GM12875 (cell line): Measurements from ENCODE around the gene RAD23B.

Source experiments
- H3K4me3 ChIP-seq: one replicate; pipeline ENCODE4 v1.5.1; 2011; ENCODE audit warnings: low read depth, low read length, control low read depth
- TF ChIP-seq, protein P1 (sequence below): IDR thresholded peaks from 2 replicates; pipeline ENCODE4 v1.5.1; 2011; ENCODE audit warnings: low read depth, mild to moderate bottlenecking, control low read depth, inconsistent platforms, low read length, moderate library complexity, borderline replicate concordance; ENCODE audit not compliant: insufficient read depth

Gene RAD23B

GRCh38 chr9:107333363-107333762 lies 50.3 kb downstream of the RAD23B start:
- no peak overlapping the region for H3K4me3 ChIP-seq
- TF ChIP-seq, protein P1, sequence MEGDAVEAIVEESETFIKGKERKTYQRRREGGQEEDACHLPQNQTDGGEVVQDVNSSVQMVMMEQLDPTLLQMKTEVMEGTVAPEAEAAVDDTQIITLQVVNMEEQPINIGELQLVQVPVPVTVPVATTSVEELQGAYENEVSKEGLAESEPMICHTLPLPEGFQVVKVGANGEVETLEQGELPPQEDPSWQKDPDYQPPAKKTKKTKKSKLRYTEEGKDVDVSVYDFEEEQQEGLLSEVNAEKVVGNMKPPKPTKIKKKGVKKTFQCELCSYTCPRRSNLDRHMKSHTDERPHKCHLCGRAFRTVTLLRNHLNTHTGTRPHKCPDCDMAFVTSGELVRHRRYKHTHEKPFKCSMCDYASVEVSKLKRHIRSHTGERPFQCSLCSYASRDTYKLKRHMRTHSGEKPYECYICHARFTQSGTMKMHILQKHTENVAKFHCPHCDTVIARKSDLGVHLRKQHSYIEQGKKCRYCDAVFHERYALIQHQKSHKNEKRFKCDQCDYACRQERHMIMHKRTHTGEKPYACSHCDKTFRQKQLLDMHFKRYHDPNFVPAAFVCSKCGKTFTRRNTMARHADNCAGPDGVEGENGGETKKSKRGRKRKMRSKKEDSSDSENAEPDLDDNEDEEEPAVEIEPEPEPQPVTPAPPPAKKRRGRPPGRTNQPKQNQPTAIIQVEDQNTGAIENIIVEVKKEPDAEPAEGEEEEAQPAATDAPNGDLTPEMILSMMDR = no peak

GRCh38 chr9:107334103-107334776 lies 51.2 kb downstream of the RAD23B start:
- TF ChIP-seq, protein P1 = no peak
- H3K4me3 ChIP-seq = no peak overlapping the region

DNA sequence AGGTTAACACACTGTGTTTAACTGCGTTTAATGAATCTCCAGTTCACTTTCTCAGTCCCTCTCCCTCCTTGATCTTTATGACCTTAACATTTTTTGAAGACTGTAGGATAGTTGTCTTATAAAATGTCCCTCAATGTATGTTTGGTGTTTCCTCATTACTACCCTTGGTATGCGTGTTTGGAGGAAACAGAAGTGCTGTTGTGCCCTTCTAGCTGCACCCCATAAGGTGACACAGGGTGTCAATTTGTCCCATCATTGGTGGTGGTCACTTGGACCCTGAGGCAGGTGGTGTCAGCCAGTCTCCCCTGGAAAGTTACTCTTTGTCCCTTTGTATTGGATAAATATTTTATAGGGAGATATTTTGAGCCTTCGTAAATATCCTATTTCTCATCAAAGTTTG lies 52.3 kb downstream of the RAD23B start:
- H3K4me3 ChIP-seq = no peak overlapping the region
- TF ChIP-seq, protein P1 = no peak

- H3K4me3 ChIP-seq = no peak overlapping the region
- TF ChIP-seq, protein P1 = no peak
Measured at GRCh38 chr9:107336718-107337360, 53.8 kb downstream of the RAD23B start.

DNA sequence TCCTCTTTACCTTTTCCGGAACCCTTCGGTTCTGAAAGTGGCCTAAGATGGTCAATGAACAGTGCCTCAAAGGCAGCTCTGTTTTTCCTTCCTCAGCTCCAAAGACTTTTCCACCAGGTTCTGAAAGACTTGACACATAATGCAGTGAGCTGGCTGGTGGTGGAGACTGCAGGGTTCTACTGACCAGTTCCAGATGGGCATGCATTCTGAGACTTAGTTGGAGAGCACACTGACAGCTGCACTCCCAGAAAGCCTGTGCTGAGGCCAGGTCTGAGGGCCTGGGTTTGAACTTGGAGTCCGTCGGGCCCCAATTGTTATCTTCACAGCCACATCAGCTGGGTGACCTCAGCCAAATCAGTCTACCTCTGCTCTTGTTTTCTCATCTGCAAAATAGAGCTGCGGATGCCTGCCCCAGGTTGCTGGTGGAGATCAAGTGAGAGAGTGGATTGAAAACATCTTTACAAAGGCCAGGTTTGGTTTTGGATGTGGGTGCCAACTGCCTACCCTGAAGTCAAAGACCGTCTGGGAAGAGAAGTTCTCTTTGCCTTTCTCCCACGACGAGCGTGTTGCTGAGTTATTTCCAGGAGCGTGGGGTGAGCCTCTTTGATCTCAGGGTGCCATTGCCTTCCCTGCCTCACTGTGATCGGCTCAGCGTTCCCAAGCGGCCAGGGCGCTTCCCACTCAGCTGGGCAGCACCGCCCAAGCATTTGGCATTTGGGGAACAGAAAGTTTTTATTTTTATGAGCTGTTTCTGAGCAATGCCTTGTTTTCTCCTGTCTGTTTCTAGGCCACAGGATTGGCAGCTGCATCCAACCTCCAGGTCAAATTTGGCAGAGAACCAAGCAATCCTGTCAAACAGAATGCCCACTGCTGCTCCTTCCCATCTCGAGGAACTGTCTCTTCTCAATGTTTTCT lies 54.9 kb downstream of the RAD23B start:
- TF ChIP-seq, protein P1 = no peak
- H3K4me3 ChIP-seq = no peak overlapping the region

DNA sequence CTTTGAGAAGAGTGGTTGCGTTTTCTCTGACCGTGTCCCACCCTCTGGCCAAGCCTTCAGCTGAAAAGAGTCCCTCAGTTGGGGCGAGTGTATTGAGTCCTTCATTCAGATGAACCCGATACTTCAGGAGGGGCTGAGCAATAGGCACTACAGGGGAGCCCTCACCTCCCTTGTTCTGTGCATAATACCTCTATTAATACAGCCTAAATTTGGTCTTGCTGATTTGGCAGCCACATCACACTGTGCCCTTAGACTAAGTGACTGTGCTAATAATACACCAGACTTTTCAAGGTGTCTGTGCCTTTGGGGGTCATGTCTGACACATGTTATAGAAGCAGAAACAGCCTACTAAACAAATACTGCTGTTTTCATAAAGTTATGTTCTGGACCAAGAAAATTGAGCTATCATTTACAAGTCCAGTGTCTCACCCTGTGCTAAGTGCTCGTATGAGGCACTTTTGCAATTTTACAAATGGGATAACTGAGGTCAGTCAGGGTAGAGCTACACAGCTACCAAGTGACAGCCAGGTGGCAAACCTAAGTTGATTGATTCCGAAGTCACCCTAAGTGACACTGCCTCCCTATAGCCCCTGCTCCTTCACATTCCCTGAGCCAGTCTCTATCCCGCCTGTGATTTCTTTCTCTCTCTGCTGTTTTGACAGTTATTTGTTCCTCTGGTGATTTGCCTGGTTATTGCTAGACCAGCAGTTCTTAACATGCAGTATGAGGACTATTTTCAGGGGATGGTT lies 56.0 kb downstream of the RAD23B start:
- TF ChIP-seq, protein P1 = no peak

More for the DNA sequence above, 56.0 kb downstream of the RAD23B start:
- H3K4me3 ChIP-seq = no peak overlapping the region
